Activated naive CD4-positive, alpha-beta T cell treated with anti-CD3 and anti-CD28 coated beads, Interleukin-2, amount 50 U/mL, for 24 hours (primary cell): ENCODE measurements around the gene RNU6-1.

Experiments used
- H3K27ac Mint-ChIP-seq: one replicate; pipeline ENCODE4 v1.8.0; 2021; ENCODE audit warnings: mild to moderate bottlenecking, mixed read lengths
- H3K27me3 Mint-ChIP-seq: one replicate; pipeline ENCODE4 v1.8.0; 2021; ENCODE audit warnings: mixed read lengths
- H3K36me3 Mint-ChIP-seq: one replicate; pipeline ENCODE4 v1.8.0; 2021; ENCODE audit warnings: mixed read lengths
- H3K4me1 Mint-ChIP-seq: one replicate; pipeline ENCODE4 v1.8.0; 2021; ENCODE audit warnings: mixed read lengths
- H3K4me3 Mint-ChIP-seq: one replicate; pipeline ENCODE4 v1.8.0; 2021; ENCODE audit warnings: mild to moderate bottlenecking, mixed read lengths
- H3K9me3 Mint-ChIP-seq: one replicate; pipeline ENCODE4 v1.8.0; 2021; ENCODE audit warnings: mixed read lengths

Gene RNU6-1

DNA sequence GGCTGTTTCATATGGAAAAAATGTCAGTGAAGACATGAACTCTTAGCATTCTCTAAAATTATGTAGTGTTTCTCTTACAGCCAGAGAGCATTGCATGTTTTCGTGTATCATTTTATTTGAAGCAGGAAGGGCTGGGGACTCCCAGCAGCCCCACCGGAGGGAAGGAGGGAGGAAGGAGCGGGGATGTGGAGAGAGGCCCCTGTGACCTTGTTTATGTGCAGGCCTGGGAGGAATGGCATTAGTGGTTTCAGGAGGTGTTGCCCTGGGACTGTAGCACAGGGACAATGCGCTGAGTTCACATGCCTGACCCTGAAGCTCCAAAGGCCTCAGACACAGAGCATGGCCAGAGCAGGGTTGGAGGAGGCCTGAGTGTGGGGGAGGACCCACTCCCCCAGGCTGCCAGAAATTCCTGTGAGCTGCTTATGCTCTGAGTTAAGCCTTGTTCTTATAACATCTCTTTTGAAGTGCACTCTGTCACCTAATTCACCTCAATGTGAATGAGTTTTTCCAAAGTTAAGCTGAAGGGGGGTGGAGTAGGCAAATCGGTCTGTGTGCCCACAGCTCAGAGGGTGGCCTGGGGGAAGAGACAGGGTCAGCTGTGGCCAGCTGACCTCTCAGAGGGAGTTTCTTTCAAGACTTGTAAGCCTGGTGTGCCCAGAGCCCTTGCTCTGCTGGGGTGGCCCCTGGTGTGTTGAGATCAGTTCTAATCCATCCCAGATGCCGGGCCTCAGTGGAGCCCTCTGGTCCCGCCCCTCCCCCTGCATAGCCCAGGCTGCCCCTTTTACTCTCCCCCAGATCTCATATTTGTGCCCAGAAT lies 3.9 kb upstream of the RNU6-1 start:
- no peaks in the 10 kb centered on the region for H3K27me3 Mint-ChIP-seq
- H3K36me3 Mint-ChIP-seq = no peaks in the 10 kb centered on the region
- no peak overlapping the region for H3K4me3 Mint-ChIP-seq
- peaks cover 17% of the 10 kb centered on the region for H3K4me1 Mint-ChIP-seq
- peak overlapping the region; percentile 31 for H3K27ac Mint-ChIP-seq
- H3K9me3 Mint-ChIP-seq = no peaks in the 10 kb centered on the region

GRCh38 chr15:67843092-67843501 lies 3.3 kb upstream of the RNU6-1 start:
- Mint-ChIP-seq H3K27me3 (no peaks in the 10 kb centered on the region), H3K27ac (no peak overlapping the region), H3K4me1 (peaks cover 23% of the 10 kb centered on the region), H3K4me3 (no peak overlapping the region), H3K36me3 (no peaks in the 10 kb centered on the region), H3K9me3 (no peaks in the 10 kb centered on the region)

DNA sequence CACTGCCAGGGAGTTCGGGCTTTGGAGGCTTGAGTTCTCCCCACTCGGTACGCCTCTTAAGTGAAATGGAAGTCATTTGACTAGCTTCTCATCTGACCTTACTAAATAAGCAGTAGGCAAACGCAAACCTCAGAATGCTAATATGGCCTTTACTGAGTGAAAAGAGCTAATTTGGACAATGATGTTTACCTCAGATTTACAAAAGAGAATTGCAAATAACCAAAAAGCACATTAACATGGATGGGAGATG lies 1.6 kb upstream of the RNU6-1 start:
- H3K4me1 Mint-ChIP-seq = peaks cover 25% of the 10 kb centered on the region
- H3K4me3 Mint-ChIP-seq = peak overlapping the region; percentile 97
- peak overlapping the region; percentile 89 for H3K27ac Mint-ChIP-seq
- H3K27me3 Mint-ChIP-seq = peaks cover under 1% of the 10 kb centered on the region
- H3K9me3 Mint-ChIP-seq = no peaks in the 10 kb centered on the region
- no peaks in the 10 kb centered on the region for H3K36me3 Mint-ChIP-seq

GRCh38 chr15:67840749-67841512 lies 1.1 kb upstream of the RNU6-1 start:
- H3K27me3 Mint-ChIP-seq = peaks cover 5% of the 10 kb centered on the region
- no peaks in the 10 kb centered on the region for H3K36me3 Mint-ChIP-seq
- peak overlapping the region; percentile 98 for H3K27ac Mint-ChIP-seq
- H3K9me3 Mint-ChIP-seq = no peaks in the 10 kb centered on the region
- H3K4me1 Mint-ChIP-seq = peaks cover 30% of the 10 kb centered on the region
- H3K4me3 Mint-ChIP-seq = peak overlapping the region; percentile 97

GRCh38 chr15:67839499-67839928 lies 331 bp downstream of the RNU6-1 start:
- H3K9me3 Mint-ChIP-seq = no peaks in the 10 kb centered on the region
- H3K4me3 Mint-ChIP-seq = peak overlapping the region; percentile 97
- H3K27me3 Mint-ChIP-seq = peaks cover 9% of the 10 kb centered on the region
- no peaks in the 10 kb centered on the region for H3K36me3 Mint-ChIP-seq
- H3K4me1 Mint-ChIP-seq = peaks cover 36% of the 10 kb centered on the region
- peak overlapping the region; percentile 98 for H3K27ac Mint-ChIP-seq

GRCh38 chr15:67838789-67839332 lies 984 bp downstream of the RNU6-1 start:
- Mint-ChIP-seq H3K9me3 (no peaks in the 10 kb centered on the region), H3K4me1 (peaks cover 42% of the 10 kb centered on the region), H3K4me3 (peak overlapping the region; percentile 97), H3K27ac (peak overlapping the region; percentile 56), H3K36me3 (no peaks in the 10 kb centered on the region), H3K27me3 (peaks cover 13% of the 10 kb centered on the region)

- Mint-ChIP-seq H3K9me3 (no peaks in the 10 kb centered on the region), H3K4me3 (peak overlapping the region; percentile 33), H3K4me1 (peaks cover 53% of the 10 kb centered on the region), H3K27ac (no peak overlapping the region), H3K27me3 (peaks cover 26% of the 10 kb centered on the region), H3K36me3 (no peaks in the 10 kb centered on the region)
Measured at GRCh38 chr15:67836955-67837354, 2.9 kb downstream of the RNU6-1 start.

GRCh38 chr15:67836477-67836876 lies 3.4 kb downstream of the RNU6-1 start:
- Mint-ChIP-seq H3K4me1 (peaks cover 51% of the 10 kb centered on the region), H3K9me3 (no peaks in the 10 kb centered on the region), H3K27ac (no peak overlapping the region), H3K27me3 (peaks cover 28% of the 10 kb centered on the region), H3K4me3 (peak overlapping the region; percentile 78), H3K36me3 (no peaks in the 10 kb centered on the region)

DNA sequence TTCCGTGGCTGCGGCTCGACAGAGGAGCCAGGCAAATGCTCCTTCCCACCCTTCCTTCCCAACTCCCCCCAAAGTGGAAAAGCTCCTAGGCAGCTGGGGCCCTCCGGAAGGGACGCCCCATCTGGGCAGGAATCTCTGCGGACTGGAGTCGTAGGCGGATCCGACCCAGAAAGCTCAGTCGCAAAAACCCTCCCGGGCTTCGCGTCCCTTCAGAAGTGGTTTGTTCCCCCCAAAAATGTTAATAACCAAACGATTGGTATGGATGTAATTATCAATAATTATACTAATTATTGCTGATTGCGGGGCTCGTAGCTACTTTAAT lies 3.8 kb downstream of the RNU6-1 start:
- Mint-ChIP-seq H3K36me3 (no peaks in the 10 kb centered on the region), H3K4me3 (peak overlapping the region; percentile 78), H3K27ac (no peak overlapping the region), H3K4me1 (peaks cover 47% of the 10 kb centered on the region), H3K9me3 (no peaks in the 10 kb centered on the region), H3K27me3 (peaks cover 32% of the 10 kb centered on the region)

DNA sequence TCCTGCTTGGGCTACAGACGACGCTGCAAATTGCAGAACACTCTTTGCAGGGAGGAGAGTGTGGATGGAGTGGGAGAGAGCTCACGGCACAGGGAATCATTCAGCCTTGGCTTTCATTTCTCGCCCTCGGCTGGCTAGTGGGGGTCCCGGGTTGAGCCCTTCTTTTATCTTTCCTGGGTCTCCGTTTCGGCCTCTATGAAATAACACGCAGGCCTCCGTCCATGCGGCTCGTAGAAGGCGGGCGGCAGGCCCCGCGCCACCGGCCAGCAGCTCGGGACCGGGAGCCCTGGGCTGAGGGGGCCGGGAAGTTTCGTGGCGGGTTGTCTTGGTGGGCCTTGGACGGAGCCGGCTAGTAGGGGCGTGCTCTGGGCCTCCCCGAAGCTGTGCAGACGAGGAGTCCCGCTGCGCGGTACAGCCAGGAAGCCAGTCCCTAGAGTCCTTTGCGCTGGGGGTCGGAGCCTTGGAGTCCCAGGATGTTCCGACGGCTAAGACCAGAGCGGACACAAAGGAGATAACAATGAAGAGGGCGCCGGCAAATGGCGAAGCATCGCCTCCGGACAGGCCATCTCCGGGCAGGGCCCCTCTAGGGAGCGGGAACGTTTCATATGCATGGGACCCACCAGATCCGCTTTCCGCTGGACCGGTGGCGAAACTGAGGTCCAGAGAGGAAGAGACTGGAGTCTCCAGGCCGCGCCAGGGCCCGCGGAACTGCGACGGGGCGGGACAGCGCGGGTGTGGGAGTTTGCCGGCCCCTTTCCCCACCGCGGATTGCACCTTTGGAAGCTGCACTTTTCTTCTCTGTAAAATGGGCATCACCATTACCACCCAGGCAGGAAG lies 4.3 kb downstream of the RNU6-1 start:
- H3K4me3 Mint-ChIP-seq = peak overlapping the region; percentile 78
- peaks cover 37% of the 10 kb centered on the region for H3K27me3 Mint-ChIP-seq
- H3K4me1 Mint-ChIP-seq = peaks cover 47% of the 10 kb centered on the region
- no peaks in the 10 kb centered on the region for H3K9me3 Mint-ChIP-seq
- no peaks in the 10 kb centered on the region for H3K36me3 Mint-ChIP-seq
- H3K27ac Mint-ChIP-seq = no peak overlapping the region

- H3K4me1 Mint-ChIP-seq = peaks cover 52% of the 10 kb centered on the region
- H3K36me3 Mint-ChIP-seq = no peaks in the 10 kb centered on the region
- H3K27ac Mint-ChIP-seq = no peak overlapping the region
- H3K27me3 Mint-ChIP-seq = peaks cover 42% of the 10 kb centered on the region
- H3K4me3 Mint-ChIP-seq = peak overlapping the region; percentile 78
- no peaks in the 10 kb centered on the region for H3K9me3 Mint-ChIP-seq
Measured at GRCh38 chr15:67834581-67835296, 5.1 kb downstream of the RNU6-1 start.

GRCh38 chr15:67833710-67834511 lies 5.9 kb downstream of the RNU6-1 start:
- Mint-ChIP-seq H3K9me3 (no peaks in the 10 kb centered on the region), H3K36me3 (no peaks in the 10 kb centered on the region), H3K27me3 (peaks cover 46% of the 10 kb centered on the region), H3K4me1 (peaks cover 51% of the 10 kb centered on the region), H3K4me3 (peak overlapping the region; percentile 78), H3K27ac (peak overlapping the region; percentile 6)

DNA sequence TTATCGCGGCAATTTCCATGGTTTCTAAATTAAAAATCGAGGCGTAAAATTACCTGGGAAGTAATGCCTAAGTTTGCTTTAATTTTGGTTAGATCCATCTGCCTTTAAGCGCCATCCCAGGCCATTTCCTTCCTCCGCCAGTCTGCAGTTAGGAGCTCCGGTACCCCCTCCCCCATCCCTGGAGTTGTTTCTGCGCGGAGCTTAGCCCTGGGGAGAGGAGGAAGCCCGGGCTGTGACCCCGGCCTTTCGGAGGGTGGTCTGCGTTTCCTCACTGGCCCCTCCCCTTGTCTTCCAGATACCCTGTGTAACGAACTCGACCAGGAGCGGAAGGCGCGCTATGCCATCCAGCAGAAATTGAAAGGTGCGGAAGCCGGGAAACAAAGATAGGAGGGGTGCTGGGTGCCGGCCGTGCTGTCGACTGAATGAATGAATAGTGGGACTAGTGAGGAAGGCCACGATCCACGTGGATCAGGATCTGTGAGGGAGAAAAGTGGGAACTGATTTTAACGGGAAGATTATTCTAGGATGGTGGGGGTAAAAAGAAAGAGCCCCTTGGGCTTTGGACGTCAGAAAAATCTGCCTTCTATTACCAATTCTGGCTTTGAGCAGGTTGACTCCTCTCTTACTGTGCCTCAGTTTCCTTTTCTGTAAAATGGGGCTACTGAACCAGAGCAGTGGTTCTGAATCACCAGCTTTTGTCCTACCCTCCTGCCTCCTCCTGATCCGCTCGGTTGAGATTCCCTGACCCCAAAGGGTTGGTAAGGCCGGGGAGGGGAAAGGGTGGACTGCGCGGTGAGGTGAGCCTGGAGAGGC lies 6.7 kb downstream of the RNU6-1 start:
- Mint-ChIP-seq H3K27me3 (peaks cover 48% of the 10 kb centered on the region), H3K9me3 (no peaks in the 10 kb centered on the region), H3K36me3 (no peaks in the 10 kb centered on the region), H3K4me1 (peaks cover 52% of the 10 kb centered on the region), H3K27ac (no peak overlapping the region), H3K4me3 (peak overlapping the region; percentile 78)
